Activated naive CD4-positive, alpha-beta T cell treated with anti-CD3 and anti-CD28 coated beads, Interleukin-2, amount 10 ng/mL, durations not matched to agents 7 days and 5 days (primary cell): ENCODE measurements around the gene ZNRD2.
A peak's percentile ranks its signal among the peaks of the same experiment; 100 is the strongest.

Experiments
- CTCF ChIA-PET: fragments of 350-600 bp; sonication (Branson Sonifier 250); formaldehyde crosslinking; loops from one replicate; lab custom pipeline; 2021; ENCODE audit warnings: antibody characterized with exemption; lab: Charles Lee
- DNase-seq: peaks from one replicate; pipeline ENCODE4 v3.0.0-alpha.2; 2020
- H3K27ac Mint-ChIP-seq: one replicate; pipeline ENCODE4 v1.8.0; 2021; ENCODE audit warnings: mild to moderate bottlenecking, moderate library complexity, mixed read lengths
- H3K27me3 Mint-ChIP-seq: one replicate; pipeline ENCODE4 v1.8.0; 2021; ENCODE audit warnings: mild to moderate bottlenecking, mixed read lengths
- H3K36me3 Mint-ChIP-seq: one replicate; pipeline ENCODE4 v1.8.0; 2021; ENCODE audit warnings: mixed read lengths
- H3K4me1 Mint-ChIP-seq: one replicate; pipeline ENCODE4 v1.8.0; 2021; ENCODE audit warnings: mixed read lengths
- H3K4me3 Mint-ChIP-seq: one replicate; pipeline ENCODE4 v1.8.0; 2021; ENCODE audit warnings: mild to moderate bottlenecking, moderate library complexity, mixed read lengths
- H3K9me3 Mint-ChIP-seq: one replicate; pipeline ENCODE4 v1.8.0; 2021; ENCODE audit warnings: mixed read lengths

The ZNRD2 gene

DNA sequence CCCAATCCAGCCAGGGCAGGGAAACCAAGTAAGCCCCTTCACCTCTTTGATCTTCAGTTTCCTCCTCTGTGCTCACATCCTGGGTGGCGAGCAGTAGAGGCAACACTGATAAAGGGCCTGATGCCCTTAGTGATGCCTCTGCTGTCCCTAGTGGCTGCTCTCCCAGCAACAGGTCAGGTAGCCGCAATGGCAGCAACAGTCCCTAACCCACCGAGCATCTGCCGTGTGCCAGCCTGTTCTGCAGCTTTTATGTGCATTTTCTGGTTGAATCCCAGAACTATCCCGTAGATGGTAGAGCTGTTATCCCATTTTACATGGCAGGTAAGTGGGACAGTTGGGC lies 40.1 kb upstream of the ZNRD2 start:
- H3K27me3 Mint-ChIP-seq = no peaks in the 10 kb centered on the region
- peaks cover 40% of the 10 kb centered on the region for H3K4me1 Mint-ChIP-seq
- H3K36me3 Mint-ChIP-seq = peaks cover 45% of the 10 kb centered on the region
- CTCF ChIA-PET = interaction anchor here (1.3 to 2.3 kb wide), 4 partner anchors 11 to 156 kb away, joined by 3 to 15 read pairs (median 6); partner anchors contain the start of gene FAM89B
- peak; percentile 64 for DNase-seq
- H3K4me3 Mint-ChIP-seq = no peak overlapping the region
- no peaks in the 10 kb centered on the region for H3K9me3 Mint-ChIP-seq
- peak overlapping the region; percentile 53 for H3K27ac Mint-ChIP-seq

GRCh38 chr11:65532388-65533064 lies 37.8 kb upstream of the ZNRD2 start:
- CTCF ChIA-PET = interaction anchor here (1.0 to 1.2 kb wide), 2 partner anchors 9 to 61 kb away, joined by 3 read pairs; no protein-coding TSS in a partner anchor
- no peaks in the 10 kb centered on the region for H3K27me3 Mint-ChIP-seq
- peaks cover 22% of the 10 kb centered on the region for H3K4me1 Mint-ChIP-seq
- DNase-seq = no peak
- no peak overlapping the region for H3K27ac Mint-ChIP-seq
- no peak overlapping the region for H3K4me3 Mint-ChIP-seq
- peaks cover 41% of the 10 kb centered on the region for H3K36me3 Mint-ChIP-seq
- H3K9me3 Mint-ChIP-seq = no peaks in the 10 kb centered on the region

GRCh38 chr11:65535102-65535501 lies 35.2 kb upstream of the ZNRD2 start:
- peaks cover 33% of the 10 kb centered on the region for H3K36me3 Mint-ChIP-seq
- H3K9me3 Mint-ChIP-seq = no peaks in the 10 kb centered on the region
- H3K27ac Mint-ChIP-seq = no peak overlapping the region
- no peak overlapping the region for H3K4me3 Mint-ChIP-seq
- CTCF ChIA-PET = no interaction called here
- DNase-seq = no peak
- H3K4me1 Mint-ChIP-seq = peaks cover 5% of the 10 kb centered on the region
- no peaks in the 10 kb centered on the region for H3K27me3 Mint-ChIP-seq

DNA sequence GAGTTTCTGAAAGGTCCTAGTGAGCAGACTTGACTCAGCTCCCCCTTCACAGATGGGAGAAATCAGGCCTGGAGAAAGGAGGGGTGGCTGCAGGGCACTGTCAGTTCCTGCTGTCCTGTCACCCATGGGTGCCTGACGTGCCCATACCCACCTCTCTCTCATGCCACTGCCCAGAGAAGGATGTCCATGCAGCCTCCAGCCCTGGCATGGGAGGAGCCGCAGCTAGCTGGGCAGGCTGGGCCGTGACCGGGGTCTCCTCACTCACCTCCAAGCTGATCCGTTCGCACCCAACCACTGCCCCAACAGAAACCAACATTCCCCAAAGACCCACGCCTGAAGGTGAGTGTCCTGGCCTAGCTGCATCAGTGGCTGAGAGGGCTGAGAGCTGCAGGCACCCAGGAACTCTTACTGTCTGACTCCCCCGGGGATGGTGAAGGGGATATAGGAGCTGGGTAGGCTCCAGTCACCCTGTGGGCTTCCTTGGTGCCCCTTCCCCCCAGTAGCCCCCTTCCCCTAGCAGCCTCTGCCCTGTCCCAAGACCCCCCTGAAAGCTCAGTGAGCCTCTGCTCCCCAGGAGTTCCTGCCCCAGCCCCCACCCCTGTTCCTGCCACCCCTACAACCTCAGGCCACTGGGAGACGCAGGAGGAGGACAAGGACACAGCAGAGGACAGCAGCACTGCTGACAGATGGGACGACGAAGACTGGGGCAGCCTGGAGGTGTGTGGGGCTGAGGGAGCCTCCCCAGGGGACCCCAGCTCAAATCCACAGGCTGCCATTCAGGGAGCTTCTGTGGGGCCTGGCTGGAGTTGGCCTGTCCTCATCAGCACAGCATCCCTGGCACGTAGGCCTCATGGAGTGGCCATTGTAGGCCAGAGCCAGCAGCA lies 33.6 kb upstream of the ZNRD2 start:
- CTCF ChIA-PET = interaction anchor here (0.7 to 1.7 kb wide), 4 partner anchors 11 to 57 kb away, joined by 3 to 7 read pairs (median 4); partner anchors contain the start of gene FAM89B
- H3K27ac Mint-ChIP-seq = no peak overlapping the region

DNA sequence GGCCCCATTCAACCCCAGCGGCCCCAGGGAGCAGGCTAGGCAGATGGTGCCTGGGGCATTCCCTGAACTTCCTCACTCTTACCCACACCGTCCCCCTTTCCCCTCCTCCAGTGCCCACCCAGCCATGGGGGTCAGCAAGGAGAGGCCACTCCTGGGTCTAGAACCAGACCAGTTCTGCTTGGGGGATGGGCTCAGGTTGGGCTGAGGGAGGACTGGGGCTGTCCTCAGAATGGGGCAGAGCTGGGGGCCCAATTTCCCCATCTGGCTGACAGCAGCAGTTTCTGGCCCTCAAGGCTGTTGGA lies 33.0 kb upstream of the ZNRD2 start:
- Mint-ChIP-seq H3K27me3 (no peaks in the 10 kb centered on the region), H3K36me3 (peaks cover 18% of the 10 kb centered on the region), H3K4me3 (no peak overlapping the region), H3K27ac (no peak overlapping the region), H3K9me3 (no peaks in the 10 kb centered on the region), H3K4me1 (peaks cover 13% of the 10 kb centered on the region)
- no peak for DNase-seq
- CTCF ChIA-PET = interaction anchor here (1.5 to 1.7 kb wide), 2 partner anchors 12 to 35 kb away, joined by 4 to 7 read pairs; partner anchors contain the start of gene FAM89B

More for the DNA sequence above, 33.6 kb upstream of the ZNRD2 start:
- H3K9me3 Mint-ChIP-seq = no peaks in the 10 kb centered on the region
- peaks cover 8% of the 10 kb centered on the region for H3K4me1 Mint-ChIP-seq
- no peak for DNase-seq
- no peak overlapping the region for H3K4me3 Mint-ChIP-seq
- peaks cover 21% of the 10 kb centered on the region for H3K36me3 Mint-ChIP-seq
- no peaks in the 10 kb centered on the region for H3K27me3 Mint-ChIP-seq

DNA sequence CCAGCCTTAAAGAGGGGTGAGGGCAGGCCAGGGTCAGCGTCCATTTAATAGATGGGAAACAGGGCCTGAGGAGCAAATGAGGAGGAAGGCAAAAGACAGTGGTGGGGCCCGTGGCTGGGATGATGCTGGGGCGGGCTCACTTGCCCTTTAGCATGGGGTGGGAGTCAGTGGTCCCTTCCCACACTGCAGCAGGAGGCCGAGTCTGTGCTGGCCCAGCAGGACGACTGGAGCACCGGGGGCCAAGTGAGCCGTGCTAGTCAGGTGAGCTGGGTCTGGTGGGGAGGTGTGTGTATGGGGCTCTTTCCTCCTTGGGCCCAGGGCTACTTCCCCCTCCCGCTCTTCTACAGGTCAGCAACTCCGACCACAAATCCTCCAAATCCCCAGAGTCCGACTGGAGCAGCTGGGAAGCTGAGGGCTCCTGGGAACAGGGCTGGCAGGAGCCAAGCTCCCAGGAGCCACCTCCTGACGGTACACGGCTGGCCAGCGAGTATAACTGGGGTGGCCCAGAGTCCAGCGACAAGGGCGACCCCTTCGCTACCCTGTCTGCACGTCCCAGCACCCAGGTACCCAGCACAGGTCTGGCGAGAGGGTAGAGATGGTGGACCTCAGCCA lies 32.6 kb upstream of the ZNRD2 start:
- no peak overlapping the region for H3K27ac Mint-ChIP-seq
- no peaks in the 10 kb centered on the region for H3K9me3 Mint-ChIP-seq
- H3K36me3 Mint-ChIP-seq = peaks cover 15% of the 10 kb centered on the region
- no peaks in the 10 kb centered on the region for H3K27me3 Mint-ChIP-seq
- no peak for DNase-seq
- CTCF ChIA-PET = interaction anchor here (1.3 to 1.7 kb wide), 2 partner anchors 34 kb away, joined by 4 to 7 read pairs; partner anchors contain the start of gene FAM89B
- H3K4me1 Mint-ChIP-seq = peaks cover 14% of the 10 kb centered on the region
- peak overlapping the region; percentile 30 for H3K4me3 Mint-ChIP-seq

- CTCF ChIA-PET = interaction anchor here (1.3 kb wide), 1 partner anchor 33 kb away, joined by 4 read pairs; the partner anchor contains the start of gene FAM89B
- Mint-ChIP-seq H3K4me3 (peak overlapping the region; percentile 28), H3K9me3 (no peaks in the 10 kb centered on the region), H3K4me1 (peaks cover 14% of the 10 kb centered on the region), H3K27ac (peak overlapping the region; percentile 55), H3K36me3 (peaks cover 15% of the 10 kb centered on the region), H3K27me3 (no peaks in the 10 kb centered on the region)
- DNase-seq = no peak
These were observed 31.9 kb upstream of the ZNRD2 start for GRCh38 chr11:65538232-65538914.

GRCh38 chr11:65538915-65539743 lies 31.1 kb upstream of the ZNRD2 start:
- peaks cover 17% of the 10 kb centered on the region for H3K36me3 Mint-ChIP-seq
- no peaks in the 10 kb centered on the region for H3K9me3 Mint-ChIP-seq
- no peak for DNase-seq
- CTCF ChIA-PET = interaction anchor here (1.3 to 3.9 kb wide), 7 partner anchors 13 to 75 kb away, joined by 4 to 95 read pairs (median 19); partner anchors contain the start of genes FAM89B, MAP3K11 and ZNRD2
- H3K4me3 Mint-ChIP-seq = peak overlapping the region; percentile 18
- H3K27me3 Mint-ChIP-seq = no peaks in the 10 kb centered on the region
- no peak overlapping the region for H3K27ac Mint-ChIP-seq
- peaks cover 14% of the 10 kb centered on the region for H3K4me1 Mint-ChIP-seq

- CTCF ChIA-PET = interaction anchor here (0.9 to 3.9 kb wide), 19 partner anchors 9 to 236 kb away, joined by 3 to 95 read pairs (median 8); partner anchors contain the start of genes EHBP1L1, FAM89B, MAP3K11 and SCYL1
- no peak for DNase-seq
- H3K36me3 Mint-ChIP-seq = peaks cover 14% of the 10 kb centered on the region
- peaks cover 18% of the 10 kb centered on the region for H3K4me1 Mint-ChIP-seq
- H3K9me3 Mint-ChIP-seq = no peaks in the 10 kb centered on the region
- no peaks in the 10 kb centered on the region for H3K27me3 Mint-ChIP-seq
- H3K27ac Mint-ChIP-seq = peak overlapping the region; percentile 89
- H3K4me3 Mint-ChIP-seq = peak overlapping the region; percentile 81
These were observed 30.5 kb upstream of the ZNRD2 start for GRCh38 chr11:65539744-65540289.

DNA sequence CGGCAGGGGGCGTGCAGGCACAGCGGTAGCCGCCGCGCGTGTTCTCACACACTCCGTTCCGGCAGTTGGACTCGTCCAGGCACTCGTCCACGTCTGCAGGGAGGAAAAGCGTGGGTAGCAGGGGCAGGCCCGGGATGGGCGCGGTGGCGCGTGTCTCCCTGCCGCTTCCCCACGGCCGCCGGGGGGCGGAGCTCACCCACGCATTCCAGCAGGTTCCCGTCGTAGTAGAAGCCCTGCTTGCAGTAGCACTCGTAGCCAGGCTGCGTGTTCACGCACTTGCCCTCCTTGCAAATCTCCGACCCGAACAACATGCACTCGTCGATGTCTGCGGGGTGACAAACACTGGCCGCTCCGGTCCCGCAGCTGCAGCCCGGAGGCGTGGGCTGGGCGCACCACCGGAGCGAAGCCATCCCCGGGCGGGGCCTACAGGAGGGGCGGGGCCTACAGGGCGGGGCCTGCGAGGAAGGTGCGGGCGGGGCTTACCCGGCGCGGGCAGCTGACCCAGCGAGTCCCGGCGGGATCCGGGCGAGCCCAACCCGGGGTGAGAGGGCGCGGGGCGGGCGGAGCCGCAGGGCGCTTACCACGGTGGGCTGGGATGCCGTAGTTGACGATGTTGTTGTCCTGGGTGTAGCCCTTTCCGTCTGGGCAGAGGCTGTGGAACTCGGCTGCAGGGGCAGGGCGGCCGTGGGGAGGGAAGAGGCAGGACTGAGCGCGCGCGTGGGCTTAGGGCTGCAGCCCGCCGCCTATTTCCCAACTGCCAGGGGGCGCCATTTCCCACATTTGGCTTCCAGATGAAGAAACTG lies 29.8 kb upstream of the ZNRD2 start:
- CTCF ChIA-PET = interaction anchor here (0.8 to 3.9 kb wide), 27 partner anchors 8 to 266 kb away, joined by 3 to 95 read pairs (median 5); partner anchors contain the start of genes EHBP1L1, FAM89B, MAP3K11 and SCYL1
- Mint-ChIP-seq H3K4me3 (peak overlapping the region; percentile 81), H3K9me3 (no peaks in the 10 kb centered on the region), H3K4me1 (peaks cover 20% of the 10 kb centered on the region), H3K36me3 (peaks cover 14% of the 10 kb centered on the region), H3K27me3 (no peaks in the 10 kb centered on the region), H3K27ac (peak overlapping the region; percentile 89)
- peak; percentile 92 for DNase-seq

DNA sequence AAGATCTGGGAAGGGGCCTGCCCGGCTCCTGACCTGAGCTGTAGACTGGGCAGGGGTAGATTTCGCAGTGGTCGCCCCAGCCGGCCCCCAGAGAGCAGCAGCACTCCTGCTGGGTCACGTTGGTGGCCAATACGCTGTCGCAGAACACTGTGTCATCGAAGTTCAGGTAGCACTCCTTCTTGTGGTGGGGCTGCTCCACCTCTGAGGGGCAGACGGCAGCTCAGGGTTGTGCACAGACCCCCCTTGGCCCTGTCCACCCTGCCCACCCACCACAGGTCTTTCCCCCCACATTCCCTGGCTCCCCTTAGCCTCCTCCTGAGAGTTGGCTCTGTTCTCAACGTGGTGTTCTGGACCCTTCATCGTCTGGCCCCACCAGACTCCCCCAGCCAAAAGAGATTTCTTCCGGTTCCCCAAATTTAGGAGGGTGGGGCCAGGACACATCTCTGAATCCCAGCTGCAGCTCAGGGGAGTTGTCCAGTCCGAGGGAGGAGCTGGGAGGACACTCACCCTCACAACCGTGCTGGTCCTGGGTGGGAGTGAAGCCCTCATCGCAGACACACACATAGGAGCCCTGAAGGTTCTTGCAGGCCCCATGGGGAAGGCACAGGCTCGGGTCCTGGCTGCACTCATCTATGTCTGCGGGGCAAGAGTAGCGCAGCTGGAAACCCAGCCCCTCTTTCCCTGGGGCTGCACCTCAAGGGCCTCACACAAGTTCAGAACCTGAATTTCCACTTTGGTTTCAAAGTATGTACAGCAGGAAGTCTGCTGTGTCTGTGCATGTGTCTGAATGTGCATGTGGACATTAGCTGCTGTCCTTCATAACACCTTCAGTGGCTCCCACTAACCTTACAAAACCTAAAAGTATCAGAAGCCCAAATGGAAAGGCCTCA lies 28.9 kb upstream of the ZNRD2 start:
- Mint-ChIP-seq H3K36me3 (peaks cover 15% of the 10 kb centered on the region), H3K9me3 (no peaks in the 10 kb centered on the region), H3K27me3 (no peaks in the 10 kb centered on the region), H3K4me1 (peaks cover 27% of the 10 kb centered on the region), H3K27ac (peak overlapping the region; percentile 89), H3K4me3 (peak overlapping the region; percentile 81)
- DNase-seq = no peak
- CTCF ChIA-PET = interaction anchor here (0.7 to 3.9 kb wide), 26 partner anchors 8 to 266 kb away, joined by 3 to 95 read pairs (median 5); partner anchors contain the start of genes EHBP1L1, FAM89B, MAP3K11 and SCYL1
